Astrocyte of the hippocampus (primary cell): ENCODE results near the gene SF3A2.

Experiments used
- DNase-seq: peaks from one replicate; pipeline ENCODE4 v3.0.0; 2011; ENCODE audit warnings: low read depth, low spot score

SF3A2 gene

DNA sequence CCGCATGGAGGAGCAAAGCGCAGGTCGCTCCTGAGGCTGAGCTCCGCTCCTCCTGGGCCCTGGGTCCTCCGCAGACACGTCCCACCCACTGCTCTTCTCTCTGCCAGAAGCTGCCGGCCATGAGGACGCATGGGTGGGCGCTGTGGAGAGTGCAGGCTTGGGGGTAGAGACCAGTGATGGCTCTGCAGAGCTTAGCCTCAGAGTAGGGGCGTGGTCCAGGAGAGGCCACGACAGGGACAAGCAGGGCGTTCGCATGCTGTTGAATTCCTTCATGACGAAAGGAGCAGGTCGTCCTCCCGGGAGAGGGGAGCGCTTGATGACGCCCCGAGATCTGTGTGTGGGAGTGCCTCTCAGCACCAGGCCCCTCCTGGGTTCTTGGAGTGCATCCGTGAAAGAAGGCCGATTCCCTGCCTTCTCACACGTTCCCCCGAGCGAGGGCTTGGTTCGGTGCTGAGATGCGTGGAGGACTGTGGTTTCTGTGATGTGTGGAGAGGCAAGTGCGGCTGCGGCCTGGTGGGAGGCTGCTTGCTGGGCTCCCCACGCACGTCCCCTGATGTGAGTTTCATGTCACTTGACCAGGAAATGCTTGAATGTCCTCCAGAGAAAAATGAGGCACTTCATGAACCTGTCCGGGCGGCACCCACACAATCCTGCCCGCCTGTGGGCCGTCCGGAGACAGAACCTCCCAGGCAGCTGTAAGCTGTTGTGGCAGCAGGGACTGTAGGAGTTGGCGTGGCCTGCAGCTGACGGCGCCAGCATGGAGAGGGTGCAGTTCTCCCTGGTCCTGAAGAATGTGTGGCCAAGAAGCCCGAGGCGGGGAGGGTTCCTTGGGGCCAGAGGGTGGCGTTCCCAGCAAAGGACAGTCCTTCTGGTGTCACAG lies 4.5 kb downstream of the SF3A2 start:
- peak; percentile 28 for DNase-seq

DNA sequence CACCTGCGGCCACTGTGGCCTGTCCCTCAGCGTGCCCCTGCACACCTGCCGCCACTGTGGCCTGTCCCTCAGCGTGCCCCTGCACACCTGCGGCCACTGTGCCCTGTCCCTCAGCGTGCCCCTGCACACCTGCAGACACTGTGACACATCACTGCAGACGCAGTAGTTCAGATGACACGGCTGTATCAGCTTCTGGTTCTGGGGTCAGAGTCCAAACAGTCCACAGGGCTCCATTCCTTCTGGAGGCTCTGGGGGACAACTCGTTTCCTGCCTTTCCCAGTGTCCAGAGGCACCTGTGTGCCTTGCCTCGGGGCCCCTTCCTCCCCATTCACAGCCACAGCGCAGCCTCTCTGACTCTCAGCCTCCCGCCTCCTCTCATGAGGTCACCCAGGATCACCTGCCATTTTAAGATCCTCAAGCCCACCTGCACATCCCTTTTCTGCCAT lies 5.5 kb downstream of the SF3A2 start:
- no peak for DNase-seq

DNA sequence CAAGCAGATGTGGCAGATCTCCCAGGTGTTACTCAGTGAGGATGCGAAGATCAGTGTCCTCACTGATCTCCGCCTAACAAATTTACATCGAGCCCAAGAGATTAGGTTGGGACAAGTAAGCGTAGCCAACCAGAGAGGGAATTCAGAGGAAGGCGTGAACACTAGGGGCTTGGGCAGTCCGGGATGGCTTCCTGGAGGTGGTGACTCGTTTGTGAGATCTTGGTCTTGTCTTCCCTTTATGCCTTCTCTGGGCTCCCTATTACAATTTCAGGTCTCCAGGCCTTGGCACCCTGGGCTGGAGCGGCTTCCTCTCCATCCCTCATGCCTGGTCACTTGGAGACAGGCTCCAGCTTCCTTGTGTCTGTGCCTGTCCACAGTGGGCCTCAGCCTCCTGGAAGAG lies 6.2 kb downstream of the SF3A2 start:
- no peak for DNase-seq

DNA sequence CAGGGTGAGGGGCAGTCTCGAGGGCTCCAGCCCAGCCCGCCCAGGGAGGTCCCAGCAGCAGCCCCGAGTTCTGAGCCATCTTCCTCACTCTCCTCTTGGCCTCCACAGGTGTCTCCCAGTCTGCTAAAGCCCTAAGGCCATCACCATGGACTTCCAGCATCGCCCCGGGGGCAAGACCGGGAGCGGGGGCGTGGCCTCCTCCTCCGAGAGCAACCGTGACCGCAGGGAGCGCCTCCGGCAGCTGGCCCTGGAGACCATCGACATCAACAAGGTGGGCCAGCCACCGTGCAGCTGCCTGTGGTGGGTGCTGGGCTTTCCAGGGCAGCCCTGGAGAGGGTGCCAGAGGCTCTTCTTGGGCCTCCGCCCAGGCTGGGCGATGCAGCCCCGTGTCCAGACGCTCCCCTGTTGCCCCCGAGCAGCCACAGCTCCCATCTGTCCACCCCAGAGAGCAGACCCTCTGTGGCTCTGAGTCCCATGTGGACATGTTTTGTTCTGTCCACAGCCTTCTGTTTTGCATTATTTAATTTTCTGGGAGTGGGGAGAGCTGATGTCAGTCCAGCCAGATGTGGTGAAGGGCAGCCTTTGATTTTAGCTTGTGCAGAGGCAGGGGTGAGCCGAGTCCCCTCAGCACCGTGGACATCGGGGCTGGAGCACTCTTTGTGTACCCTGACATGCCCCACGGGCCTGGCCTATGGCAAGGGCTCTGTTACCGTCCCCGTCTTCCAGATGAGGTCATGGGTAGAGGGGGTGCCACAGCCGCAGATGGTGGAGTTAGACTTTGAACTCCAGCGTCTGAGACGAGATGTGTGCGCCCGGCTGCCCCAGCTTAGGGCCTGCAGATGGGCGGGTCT lies 6.9 kb downstream of the SF3A2 start:
- DNase-seq: no peak

DNA sequence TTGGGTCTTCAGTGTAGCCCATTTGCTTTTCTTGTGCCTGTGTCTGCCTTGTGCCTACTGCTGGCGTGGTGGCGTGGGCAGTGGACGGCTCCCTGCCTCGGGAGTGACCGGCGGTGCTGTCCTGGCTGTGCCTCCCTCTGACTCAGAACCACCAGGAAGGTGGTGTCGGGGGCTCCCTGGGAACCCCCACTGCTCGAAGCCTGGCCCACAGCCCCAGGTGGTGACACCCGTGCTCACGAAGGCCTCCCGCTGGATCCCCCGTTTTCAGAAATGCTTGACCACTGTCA lies 7.4 kb downstream of the SF3A2 start:
- no peak for DNase-seq

DNA sequence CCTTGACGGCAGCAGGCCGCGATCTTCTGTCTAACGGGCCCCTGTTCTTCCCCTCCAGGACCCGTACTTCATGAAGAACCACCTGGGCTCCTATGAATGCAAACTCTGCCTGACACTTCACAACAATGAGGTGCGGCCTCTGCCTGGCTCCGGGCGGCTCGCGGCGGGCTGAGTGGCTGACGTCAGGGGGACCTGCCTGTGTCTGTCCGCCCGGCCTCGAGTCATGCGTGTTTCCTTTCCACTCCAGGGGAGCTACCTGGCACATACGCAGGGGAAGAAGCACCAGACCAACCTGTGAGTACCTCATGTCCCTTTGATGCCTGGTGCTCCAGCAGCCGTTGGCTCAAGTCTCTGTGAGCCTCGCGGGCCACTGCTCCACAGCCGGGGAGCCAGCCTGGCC lies 7.9 kb downstream of the SF3A2 start:
- no peak for DNase-seq

DNA sequence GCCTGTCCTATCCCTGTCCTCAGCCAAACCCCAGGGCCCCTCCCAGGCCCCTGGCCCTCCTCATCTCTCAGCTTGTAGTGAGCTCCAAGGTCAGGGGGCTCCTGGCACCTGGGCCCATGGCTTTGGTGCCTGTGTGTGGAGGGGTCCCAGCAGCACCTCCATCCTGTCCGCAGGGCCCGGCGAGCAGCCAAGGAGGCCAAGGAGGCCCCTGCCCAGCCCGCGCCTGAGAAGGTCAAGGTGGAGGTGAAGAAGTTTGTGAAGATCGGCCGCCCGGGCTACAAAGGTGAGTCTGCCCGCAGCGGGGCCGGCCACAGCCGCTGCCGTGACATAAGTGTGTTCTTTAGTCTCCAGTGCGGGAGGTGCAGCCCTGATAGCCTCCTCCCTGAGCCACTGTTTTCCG lies 8.6 kb downstream of the SF3A2 start:
- DNase-seq: no peak

DNA sequence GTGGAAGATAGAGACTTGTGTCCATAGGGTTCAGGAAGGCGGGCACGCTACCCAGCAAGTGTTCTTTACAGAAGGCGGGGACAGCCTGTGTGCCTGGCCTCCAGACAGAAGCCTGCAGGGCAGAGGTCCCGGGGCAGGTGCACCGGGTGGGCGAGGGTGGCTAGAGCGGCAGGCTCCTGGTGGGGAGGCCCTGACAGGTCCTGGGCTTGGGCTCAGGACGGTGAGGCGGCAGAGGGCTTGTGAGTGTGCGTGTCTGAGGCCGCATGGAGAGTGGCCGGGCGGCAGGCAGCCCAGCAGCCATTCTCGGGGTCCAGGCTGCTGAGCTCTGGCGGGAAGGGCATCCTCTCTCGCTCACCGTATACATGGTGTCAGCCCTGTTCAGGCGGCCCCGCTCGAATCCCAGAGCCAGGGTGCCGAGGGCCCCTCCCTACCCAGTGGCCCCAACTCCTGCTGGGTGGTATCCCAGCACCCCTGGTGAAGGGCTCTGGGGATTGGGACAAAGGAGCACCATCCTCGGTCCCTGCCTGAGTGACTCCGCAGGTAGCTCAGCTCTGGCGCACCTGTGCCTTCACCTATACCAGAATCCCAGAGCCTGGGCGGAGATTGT lies 9.5 kb downstream of the SF3A2 start:
- DNase-seq: no peak

DNA sequence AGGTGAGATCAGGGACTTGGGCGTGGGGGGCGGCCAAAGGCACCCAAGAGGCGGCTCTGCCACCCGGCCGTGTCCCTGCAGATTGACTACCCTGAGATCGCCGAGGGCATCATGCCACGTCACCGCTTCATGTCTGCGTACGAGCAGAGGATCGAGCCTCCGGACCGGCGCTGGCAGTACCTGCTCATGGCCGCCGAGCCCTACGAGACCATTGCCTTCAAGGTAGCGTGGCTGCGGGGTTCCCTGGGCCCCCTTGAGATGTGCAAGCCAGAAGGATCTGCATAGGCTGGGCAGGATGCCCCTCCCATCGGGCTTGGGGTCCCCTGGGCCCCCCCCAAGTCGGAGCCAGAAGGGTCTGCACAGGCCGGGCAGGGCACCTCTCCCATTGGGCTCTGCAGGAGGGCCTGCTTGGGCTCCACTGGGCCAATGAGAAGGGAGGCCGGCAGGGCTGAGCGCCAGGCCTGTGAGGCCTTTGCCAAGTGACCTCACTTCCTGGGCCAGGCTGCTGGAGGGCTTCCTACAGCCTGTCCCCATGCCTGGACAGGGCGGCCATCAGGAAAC lies 10.3 kb downstream of the SF3A2 start:
- peak; percentile 68 for DNase-seq

DNA sequence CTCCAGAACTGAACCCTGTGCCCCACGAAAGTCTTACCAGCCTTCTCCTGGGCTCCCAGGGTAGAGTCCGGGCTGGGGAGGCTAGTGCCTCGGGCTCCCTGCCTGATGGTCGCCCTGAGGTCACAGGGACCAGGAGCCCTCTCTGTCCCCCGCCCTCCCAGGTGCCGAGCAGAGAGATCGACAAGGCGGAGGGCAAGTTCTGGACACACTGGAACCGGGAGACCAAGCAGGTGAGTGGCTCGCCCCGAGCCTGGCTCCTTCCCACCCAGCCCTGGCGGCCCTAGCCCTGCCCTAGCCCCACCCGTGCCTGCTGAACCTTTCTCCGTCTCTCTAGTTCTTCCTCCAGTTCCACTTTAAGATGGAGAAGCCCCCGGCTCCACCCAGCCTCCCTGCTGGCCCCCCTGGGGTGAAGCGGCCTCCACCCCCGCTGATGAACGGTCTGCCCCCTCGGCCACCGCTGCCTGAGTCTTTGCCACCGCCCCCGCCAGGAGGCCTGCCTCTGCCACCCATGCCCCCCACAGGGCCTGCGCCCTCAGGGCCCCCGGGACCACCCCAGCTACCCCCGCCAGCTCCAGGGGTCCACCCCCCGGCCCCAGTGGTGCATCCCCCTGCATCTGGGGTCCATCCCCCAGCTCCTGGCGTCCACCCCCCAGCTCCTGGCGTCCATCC lies 10.9 kb downstream of the SF3A2 start:
- DNase-seq: no peak

DNA sequence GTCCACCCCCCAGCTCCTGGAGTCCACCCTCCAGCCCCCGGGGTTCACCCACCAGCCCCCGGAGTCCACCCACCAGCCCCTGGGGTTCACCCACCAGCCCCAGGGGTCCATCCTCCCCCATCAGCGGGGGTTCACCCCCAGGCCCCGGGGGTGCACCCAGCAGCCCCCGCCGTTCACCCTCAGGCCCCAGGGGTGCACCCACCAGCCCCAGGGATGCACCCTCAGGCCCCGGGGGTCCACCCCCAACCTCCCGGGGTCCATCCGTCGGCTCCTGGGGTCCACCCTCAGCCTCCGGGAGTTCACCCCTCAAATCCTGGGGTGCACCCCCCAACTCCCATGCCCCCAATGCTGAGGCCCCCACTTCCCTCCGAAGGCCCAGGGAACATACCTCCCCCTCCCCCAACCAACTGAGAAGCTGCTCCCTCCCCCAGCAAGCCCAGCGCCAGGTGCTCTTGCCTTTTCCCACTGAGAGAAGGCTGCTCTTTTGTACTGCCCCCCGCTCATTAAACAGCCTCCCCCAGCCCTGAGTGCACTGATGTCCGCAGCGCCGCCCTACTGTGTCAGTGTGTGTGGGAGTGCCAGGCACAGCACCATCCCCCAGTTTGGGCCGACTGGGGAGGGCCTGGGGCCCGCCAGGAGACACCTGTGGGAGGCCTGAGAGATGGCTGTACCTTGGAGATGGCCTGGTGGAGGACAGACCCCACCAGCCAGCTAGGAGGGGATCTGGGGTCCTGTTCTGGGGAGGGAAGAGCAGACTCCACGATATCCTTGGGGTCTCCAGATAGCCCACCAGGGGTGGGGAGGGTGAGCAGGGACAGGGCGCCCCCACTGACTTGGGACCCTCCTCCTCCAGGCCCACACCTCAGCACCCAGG lies 11.7 kb downstream of the SF3A2 start:
- DNase-seq: no peak

DNA sequence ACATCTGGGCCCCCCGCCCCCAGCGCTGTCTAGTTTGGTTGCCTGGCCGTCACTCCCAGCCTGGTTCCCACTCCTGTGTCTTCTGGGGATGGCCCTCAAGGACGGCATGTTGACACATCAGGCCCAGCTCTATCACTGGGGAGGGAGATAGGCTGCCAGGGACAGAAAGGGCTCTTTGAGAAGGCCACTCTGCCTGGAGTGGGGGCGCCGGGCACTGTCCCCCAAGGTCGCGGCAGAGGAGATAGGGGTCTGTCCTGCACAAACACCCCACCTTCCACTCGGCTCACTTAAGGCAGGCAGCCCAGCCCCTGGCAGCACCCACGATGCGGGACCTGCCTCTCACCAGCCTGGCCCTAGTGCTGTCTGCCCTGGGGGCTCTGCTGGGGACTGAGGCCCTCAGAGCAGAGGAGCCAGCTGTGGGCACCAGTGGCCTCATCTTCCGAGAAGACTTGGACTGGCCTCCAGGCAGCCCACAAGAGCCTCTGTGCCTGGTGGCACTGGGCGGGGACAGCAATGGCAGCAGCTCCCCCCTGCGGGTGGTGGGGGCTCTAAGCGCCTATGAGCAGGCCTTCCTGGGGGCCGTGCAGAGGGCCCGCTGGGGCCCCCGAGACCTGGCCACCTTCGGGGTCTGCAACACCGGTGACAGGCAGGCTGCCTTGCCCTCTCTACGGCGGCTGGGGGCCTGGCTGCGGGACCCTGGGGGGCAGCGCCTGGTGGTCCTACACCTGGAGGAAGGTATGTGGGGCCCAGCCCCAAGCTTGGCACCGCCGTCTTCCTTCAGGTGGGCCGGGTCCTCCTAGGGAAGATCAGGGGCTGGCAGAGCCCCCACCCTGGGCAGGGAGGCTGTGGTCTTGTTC lies 12.6 kb downstream of the SF3A2 start, which contains the start of gene AMH:
Gene AMH (plus strand): TSS at position 314 of the 857 bp plus-strand sequence. CDS start 10 bp downstream, at position 324.
- no peak for DNase-seq

DNA sequence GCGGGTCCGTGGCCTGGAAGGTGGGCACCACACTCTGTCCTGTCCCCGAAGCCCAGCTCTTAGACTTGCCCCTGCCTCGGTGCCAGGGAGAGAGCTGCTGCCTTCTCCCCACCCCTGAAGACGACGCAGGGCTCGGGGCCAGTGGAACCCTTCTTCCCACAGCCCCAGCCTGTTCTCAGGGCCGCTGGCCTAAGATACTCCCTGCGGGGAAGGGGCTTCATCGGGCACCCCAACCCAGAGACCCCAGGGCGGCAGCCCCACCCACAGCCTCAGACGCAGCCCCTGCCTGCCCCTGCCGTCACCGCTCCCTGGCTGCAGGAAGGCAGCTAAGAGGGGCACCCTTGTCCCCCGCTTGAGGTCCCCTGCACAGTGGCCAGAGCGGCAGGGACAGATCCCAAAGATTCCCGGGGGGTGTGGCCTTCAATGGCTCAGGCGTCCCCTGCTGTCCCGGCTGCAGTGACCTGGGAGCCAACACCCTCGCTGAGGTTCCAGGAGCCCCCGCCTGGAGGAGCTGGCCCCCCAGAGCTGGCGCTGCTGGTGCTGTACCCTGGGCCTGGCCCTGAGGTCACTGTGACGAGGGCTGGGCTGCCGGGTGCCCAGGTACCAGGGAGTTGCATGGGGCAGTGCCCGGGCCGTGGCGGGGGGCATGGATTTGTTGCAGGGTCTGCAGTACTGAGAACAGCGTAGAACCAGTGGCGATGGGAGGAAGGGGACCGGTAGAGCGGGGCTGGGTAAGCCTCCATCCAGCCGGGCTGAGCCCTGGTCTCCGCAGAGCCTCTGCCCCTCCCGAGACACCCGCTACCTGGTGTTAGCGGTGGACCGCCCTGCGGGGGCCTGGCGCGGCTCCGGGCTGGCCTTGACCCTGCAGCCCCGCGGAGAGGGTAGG lies 13.5 kb downstream of the SF3A2 start:
- DNase-seq: no peak

DNA sequence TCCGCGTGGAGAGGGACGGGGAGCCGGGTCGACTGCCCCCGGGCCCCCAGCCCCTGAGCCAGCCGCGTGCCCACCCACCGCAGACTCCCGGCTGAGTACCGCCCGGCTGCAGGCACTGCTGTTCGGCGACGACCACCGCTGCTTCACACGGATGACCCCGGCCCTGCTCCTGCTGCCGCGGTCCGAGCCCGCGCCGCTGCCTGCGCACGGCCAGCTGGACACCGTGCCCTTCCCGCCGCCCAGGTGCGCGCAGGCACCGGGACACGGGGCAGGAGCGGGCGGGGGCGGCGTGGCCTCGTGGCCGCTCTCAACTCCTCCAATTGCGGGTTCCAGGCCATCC lies 14.1 kb downstream of the SF3A2 start:
- peak; percentile 19 for DNase-seq

DNA sequence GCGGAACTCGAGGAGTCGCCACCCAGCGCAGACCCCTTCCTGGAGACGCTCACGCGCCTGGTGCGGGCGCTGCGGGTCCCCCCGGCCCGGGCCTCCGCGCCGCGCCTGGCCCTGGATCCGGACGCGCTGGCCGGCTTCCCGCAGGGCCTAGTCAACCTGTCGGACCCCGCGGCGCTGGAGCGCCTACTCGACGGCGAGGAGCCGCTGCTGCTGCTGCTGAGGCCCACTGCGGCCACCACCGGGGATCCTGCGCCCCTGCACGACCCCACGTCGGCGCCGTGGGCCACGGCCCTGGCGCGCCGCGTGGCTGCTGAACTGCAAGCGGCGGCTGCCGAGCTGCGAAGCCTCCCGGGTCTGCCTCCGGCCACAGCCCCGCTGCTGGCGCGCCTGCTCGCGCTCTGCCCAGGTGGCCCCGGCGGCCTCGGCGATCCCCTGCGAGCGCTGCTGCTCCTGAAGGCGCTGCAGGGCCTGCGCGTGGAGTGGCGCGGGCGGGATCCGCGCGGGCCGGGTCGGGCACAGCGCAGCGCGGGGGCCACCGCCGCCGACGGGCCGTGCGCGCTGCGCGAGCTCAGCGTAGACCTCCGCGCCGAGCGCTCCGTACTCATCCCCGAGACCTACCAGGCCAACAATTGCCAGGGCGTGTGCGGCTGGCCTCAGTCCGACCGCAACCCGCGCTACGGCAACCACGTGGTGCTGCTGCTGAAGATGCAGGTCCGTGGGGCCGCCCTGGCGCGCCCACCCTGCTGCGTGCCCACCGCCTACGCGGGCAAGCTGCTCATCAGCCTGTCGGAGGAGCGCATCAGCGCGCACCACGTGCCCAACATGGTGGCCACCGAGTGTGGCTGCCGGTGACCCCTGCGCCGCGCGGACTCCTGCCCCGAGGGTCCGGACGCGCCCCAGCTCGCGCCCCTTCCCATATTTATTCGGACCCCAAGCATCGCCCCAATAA lies 14.8 kb downstream of the SF3A2 start:
- peak; percentile 54 for DNase-seq

DNA sequence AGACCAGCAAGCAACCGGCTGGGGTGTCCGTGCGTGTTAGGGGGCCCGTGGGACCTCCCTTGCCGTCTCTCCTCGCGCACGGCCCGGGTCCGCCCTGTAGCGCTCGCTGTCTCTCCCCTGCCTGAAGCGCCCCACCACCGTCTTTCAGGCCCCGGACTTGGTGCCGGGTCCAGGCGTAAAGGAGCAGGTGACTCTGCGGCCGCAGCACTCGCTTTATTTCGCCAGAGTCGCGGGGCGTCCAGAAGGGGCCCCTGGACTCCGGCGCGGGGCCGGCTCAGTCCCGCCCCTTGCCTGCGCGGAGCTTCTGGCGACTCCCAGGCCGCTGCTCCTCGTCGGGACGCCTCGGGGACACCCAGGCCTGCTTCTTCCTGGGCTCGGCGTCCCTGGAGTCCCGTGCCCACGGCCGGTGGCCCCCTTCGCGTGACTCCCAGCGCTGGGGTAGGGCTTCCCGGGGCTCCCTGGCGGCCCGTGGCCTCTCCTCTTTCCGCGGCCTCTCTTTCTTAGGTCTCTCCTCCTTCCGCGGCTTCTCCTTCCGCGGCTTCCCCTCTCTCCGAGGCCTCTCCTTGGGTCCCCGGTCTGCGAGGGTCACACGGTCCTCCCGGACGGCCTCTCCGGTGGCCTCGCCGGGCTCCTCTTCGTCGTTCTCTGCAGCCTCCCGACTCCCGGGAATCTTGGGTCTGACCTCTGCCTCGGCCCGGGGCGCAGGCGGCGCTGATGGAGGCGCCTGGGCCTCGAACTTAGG lies 15.6 kb downstream of the SF3A2 start:
- no peak for DNase-seq

DNA sequence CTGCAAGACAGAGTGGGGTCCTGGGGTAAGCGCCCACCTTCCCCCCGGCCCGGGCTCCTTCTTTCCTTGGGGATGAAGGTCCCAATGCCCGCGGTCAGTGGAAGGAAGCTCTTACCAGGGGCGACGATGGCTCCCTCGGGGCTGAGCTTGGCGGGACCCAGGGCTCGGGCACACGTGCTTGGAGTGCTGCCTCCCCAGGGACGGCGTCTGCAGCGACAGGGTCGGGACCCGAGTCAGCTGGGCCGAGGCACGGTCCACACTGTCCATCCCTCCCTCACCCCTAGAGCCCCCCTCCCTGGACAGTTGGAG lies 16.1 kb downstream of the SF3A2 start:
- no peak for DNase-seq
